ENCODE results near the gene SLC27A6.
"Not testable (repeated sequence)": the region's sequence is repeated elsewhere in the genome, so short reads cannot be mapped to it uniquely, and the experiment has no call there.

Gene SLC27A6

DNA sequence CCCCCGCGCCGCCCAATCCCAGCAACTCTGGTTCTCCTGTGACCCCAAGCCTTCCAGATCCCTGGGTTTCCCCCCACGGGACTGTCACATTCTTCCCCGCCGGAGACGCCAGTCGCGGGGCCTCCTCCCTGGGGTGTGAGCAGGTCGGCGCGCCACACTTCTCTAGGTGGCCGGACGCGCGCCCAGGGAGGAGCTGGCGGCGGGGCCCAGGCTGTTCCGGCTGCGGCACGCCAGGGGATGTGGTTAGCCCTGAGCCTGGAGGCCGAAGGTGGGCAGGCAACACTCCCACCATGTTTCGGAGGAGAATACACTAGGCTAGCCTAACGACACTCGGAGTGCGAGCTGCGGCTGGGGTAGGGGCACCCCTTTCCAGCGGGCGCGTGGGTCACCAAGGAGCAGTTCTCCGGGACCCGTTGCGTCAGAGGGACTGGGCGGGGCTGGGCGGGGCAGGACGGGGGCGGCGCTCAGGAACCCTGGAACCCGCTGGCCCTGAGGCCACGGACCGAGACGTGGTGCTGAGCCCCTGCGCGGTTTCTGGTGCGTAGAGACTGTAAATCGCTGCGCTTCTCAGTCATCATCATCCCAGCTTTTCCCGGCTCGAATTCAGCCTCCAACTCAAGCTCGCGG lies at the start of gene SLC27A6:
SLC27A6 (plus strand) TSS at position 478 of the 627 bp plus-strand sequence. CDS start 650 bp downstream, outside the sequence.
- no peak for DNase-seq (ENCODE audit: low read depth)

- no peak for DNase-seq (ENCODE audit: low read depth)
Measured at GRCh38 chr5:128919542-128919941, 45.7 kb upstream of the SLC27A6 start.

DNA sequence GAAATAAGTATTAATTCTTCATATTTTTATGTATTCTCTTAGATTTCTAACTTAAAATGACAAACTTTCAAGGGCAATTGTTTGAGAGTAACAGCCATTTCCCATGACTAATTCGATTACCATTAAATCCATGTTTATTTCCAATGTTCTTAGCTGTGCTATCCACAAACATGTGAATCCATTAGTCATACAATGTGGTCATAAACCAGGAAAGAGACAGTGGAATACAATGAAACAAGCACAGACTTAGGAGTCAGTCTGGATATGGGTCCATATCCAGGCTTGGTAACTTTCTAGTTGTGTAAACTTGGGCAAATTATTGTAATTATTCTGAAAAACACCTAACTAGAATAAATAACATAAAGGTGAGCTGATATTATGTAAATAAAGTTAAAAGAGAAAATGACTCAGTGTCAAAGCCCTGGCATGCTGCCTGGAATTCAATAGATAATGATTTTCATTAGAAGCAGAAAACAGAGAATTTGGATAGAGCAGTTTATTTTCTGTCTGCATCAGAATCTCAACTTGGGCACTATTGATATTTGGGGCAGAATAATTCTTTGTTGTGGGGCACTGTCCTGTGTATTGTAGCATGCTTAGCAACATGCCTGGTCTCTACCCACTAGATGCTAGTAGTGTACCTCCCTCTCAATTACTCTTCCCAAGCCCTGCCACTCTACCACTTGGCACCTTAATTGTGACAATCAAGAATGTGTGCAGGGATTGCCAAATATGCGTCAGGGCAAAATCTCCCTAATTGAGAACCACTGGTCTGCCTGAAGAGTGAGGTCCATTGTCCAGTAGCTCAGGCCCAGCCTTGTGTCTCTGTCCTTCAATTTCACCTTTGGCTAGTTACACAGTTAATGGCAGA lies 44.7 kb upstream of the SLC27A6 start:
- no peak for DNase-seq (ENCODE audit: low read depth)

GRCh38 chr5:128924299-128924698 lies 41.0 kb upstream of the SLC27A6 start:
- DNase-seq (ENCODE audit: low read depth): no peak

DNA sequence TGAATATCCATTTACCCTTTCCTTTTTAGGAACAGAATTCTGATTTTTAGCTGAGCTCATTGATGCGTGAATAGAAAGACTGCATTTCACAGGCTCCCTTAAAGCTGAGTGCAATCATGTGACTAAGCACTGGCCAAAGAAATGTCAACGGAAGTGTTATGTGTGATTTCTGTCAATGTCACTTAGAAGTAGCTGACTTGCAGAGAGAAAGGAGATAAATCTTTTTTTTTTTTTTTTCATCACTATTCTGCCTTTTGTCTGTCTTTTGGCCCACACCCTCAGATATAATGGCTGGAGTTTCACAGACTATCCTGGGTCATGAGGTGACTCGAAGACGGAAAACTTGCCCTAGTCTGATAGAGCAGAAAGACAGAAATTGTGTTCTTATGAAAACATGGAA lies 39.3 kb upstream of the SLC27A6 start:
- DNase-seq (ENCODE audit: low read depth): no peak

GRCh38 chr5:128927644-128928043 lies 37.6 kb upstream of the SLC27A6 start:
- DNase-seq (ENCODE audit: low read depth): no peak

DNA sequence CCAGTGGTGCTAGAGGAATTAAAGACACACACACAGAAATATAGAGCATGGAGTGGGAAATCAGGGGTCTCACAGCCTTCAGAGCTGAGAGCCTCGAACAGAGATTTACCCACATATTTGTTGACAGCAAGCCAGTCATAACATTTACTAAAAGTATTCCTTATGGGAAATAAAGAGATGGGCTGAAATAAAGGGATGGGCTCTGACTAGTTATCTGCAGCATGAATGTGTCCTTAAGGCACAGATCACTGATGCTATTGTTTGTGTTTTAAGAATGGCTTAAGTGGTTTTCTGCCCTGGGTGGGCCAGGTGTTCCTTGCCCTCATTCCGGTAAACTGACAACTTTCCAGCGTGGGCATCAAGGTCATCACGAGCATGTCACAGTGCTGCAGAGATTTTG lies 33.1 kb upstream of the SLC27A6 start:
- not testable (repeated sequence) for DNase-seq (ENCODE audit: low read depth)

GRCh38 chr5:128943100-128943499 lies 22.2 kb upstream of the SLC27A6 start:
- not testable (repeated sequence) for DNase-seq (ENCODE audit: low read depth)

DNA sequence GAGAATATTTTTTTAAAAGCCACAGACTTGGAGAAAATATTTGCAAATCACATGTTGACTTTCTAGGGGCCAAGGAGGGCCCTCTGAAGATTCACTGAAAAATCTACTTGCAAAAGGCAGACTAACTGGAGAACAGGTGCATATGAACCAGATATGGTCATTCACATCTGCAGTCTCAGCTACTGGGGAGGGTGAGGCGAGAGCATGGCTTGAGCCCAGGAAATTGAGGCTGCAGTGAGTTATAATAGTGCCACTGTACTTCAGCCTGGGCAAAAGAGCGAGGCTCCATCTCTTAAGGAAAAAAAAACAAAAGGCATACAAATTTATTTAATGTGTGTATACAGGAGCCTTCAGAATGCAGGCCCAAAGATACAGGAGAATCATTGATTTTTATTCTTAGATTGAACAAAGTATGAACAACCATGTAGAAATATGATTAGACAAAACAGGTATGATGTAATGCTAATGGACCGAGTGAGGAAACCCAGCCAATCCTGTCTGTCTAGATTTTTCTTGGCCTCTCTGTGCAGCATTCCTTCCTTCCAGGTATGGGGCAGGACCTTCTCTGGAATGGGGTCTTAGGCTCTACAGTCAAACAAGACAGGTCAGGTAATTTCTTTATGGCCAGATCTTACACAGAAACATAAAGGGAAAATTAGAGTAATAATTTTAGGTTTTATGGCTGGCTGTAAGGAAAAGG lies 15.3 kb upstream of the SLC27A6 start:
- no peak for DNase-seq (ENCODE audit: low read depth)

DNA sequence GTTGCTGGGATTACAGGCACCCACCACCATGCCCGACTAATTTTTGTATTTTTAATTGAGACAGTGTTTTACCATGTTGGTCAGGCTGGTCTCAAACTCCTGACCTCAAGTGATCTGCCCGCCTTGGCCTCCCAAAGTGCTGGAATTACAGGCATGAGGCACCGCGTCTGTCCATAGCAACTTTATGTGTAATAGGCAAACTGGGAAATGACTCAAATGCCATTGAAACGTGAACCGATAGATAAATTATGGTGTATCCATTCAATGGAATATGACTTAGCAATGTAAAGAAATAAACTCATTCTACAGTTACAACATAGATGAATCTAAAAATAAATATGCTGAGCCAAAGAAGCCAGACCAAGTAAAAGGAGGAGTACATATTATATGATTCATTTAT lies 14.0 kb upstream of the SLC27A6 start:
- not testable (repeated sequence) for DNase-seq (ENCODE audit: low read depth)

DNA sequence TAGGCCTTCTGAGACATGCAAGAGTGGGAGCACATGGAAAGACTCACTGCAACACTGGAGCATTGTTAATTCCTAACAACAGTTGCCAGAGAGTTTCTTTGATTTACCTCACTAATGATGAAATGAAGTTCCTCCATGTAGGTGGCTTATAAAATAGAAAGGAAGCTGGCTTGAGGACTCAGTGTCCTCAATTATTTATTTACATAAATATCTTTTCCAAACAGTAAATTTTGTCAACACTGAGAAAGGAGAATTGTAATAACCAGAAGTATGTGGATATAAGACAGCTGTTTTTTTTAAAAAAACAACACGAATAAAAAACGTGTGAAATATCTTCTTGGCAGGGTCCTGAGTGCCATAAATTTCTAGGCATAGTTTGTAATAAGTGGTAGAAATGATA lies 9.1 kb upstream of the SLC27A6 start:
- DNase-seq (ENCODE audit: low read depth): no peak

GRCh38 chr5:128962211-128962610 lies 3.1 kb upstream of the SLC27A6 start:
- no peak for DNase-seq (ENCODE audit: low read depth)

- DNase-seq (ENCODE audit: low read depth): no peak
Measured at GRCh38 chr5:128965638-128966302, 482 bp downstream of the SLC27A6 start.

DNA sequence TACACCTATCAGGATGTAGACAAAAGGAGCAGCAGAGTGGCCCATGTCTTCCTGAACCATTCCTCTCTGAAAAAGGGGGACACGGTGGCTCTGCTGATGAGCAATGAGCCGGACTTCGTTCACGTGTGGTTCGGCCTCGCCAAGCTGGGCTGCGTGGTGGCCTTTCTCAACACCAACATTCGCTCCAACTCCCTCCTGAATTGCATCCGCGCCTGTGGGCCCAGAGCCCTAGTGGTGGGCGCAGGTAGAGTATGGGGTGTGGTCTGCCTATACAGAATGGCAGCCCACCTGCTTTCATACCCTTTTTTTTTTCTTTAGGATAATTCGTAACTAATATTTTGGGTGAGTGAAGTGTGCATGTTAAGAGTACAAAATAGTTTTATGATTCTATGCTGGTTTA lies 1.1 kb downstream of the SLC27A6 start:
- no peak for DNase-seq (ENCODE audit: low read depth)

GRCh38 chr5:128966846-128967245 lies 1.6 kb downstream of the SLC27A6 start:
- no peak for DNase-seq (ENCODE audit: low read depth)

DNA sequence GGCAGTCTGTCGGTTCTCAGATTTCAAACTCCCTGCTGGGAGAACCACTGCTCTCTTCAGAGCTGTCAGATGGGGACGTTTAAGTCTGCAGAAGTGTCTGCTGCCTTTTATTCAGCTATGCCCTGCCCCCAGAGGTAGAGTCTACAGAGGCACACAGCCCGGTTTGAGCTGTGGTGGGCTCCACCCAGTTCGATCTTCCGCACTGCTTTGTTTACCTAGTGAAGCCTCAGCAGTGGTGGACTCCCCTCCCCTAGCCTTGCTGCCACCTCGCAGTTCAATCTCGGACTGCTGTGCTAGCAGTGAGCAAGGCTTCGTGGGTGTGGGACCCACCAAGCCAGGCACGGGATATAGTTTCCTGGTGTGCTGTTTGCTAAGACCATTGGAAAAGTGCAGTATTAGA lies 8.0 kb downstream of the SLC27A6 start:
- DNase-seq (ENCODE audit: low read depth): no peak

GRCh38 chr5:128974567-128974966 lies 9.3 kb downstream of the SLC27A6 start:
- DNase-seq (ENCODE audit: low read depth): no peak

GRCh38 chr5:128979761-128980160 lies 14.5 kb downstream of the SLC27A6 start:
- no peak for DNase-seq (ENCODE audit: low read depth)

GRCh38 chr5:128980917-128981316 lies 15.6 kb downstream of the SLC27A6 start:
- DNase-seq (ENCODE audit: low read depth): no peak

GRCh38 chr5:128984480-128984879 lies 19.2 kb downstream of the SLC27A6 start:
- no peak for DNase-seq (ENCODE audit: low read depth)

- DNase-seq (ENCODE audit: low read depth): no peak
Measured at GRCh38 chr5:128988476-128988875, 23.2 kb downstream of the SLC27A6 start.

GRCh38 chr5:129001841-129002526 lies 36.7 kb downstream of the SLC27A6 start:
- DNase-seq (ENCODE audit: low read depth): no peak

Data from T-helper 22 cell (primary cell).